Measurements from ENCODE around the gene SNX25. TPM values are rescaled to one million over a fixed set of nuclear protein-coding genes. Genes with fewer than 3 reads are reported as not detected.

The SNX25 gene
- total and polyA plus RNA-seq, 2 of the 13 experiments (the other 11 are each of a cell fraction or from before 2014, with no cell fraction given) = 23.4 to 23.5 TPM

- in situ Hi-C loops (cut with HindIII; ENCODE audit: extremely low pct_ligation_motif_present, low pct_unique_long_range_greater_than_20kb) = no loop called here
- Histone ChIP-seq H3K9ac (ENCODE audit: insufficient read depth, low read depth, low read length) (no peak overlapping the region), H2AFZ (ENCODE audit: low read length) (no peak overlapping the region), H3K4me1 (ENCODE audit: insufficient read depth, low read length) (peaks cover 10% of the 10 kb centered on the region), H3K27me3 (ENCODE audit: control insufficient read depth in 1 of 2, insufficient read depth in 2 of 2, low read length in 2 of 2) (no peaks in the 10 kb centered on the region), H3K4me3 (replicated peaks in 1 of 3; ENCODE audit: insufficient read depth in 1 of 3, low read depth in 2 of 3, low read length in 3 of 3) (no peak overlapping the region), H3K27ac (ENCODE audit: extremely low read length, insufficient read depth, low read length) (no peak overlapping the region), H3K36me3 (replicated peaks in 1 of 2; ENCODE audit: control insufficient read depth in 1 of 2, insufficient read depth in 2 of 2, low read length in 2 of 2) (peaks cover 6 to 55% of the 10 kb centered on the region in 2 experiments; a peak in 3 of 5 replicates), H3K79me2 (ENCODE audit: insufficient read depth, low read length) (no peaks in the 10 kb centered on the region), H3K9me3 (ENCODE audit: low read length) (no peaks in the 10 kb centered on the region), H3K4me2 (ENCODE audit: low read depth, low read length) (no peak overlapping the region), H4K20me1 (ENCODE audit: insufficient read depth, low read length) (no peaks in the 10 kb centered on the region)
- WGBS (ENCODE audit: low lambda C conversion rate) = 95% methylated on average over 3 of the region's 3 CpGs
- TF ChIP-seq REL (CRISPR knock-in tag; conservative IDR thresholded peaks at IDR 0.05) (no peak), MED13 (CRISPR knock-in tag; IDR thresholded peaks at IDR 0.05) (no peak), TGIF2 (CRISPR knock-in tag; IDR thresholded peaks at IDR 0.05) (no peak), MED1 (CRISPR knock-in tag; IDR thresholded peaks at IDR 0.05) (no peak), ETV5 (CRISPR knock-in tag; IDR thresholded peaks at IDR 0.05; ENCODE audit: borderline replicate concordance) (no peak), RXRA (CRISPR knock-in tag; IDR thresholded peaks at IDR 0.05) (no peak)
- TF ChIP-seq, protein P1, sequence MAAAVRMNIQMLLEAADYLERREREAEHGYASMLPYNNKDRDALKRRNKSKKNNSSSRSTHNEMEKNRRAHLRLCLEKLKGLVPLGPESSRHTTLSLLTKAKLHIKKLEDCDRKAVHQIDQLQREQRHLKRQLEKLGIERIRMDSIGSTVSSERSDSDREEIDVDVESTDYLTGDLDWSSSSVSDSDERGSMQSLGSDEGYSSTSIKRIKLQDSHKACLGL (CRISPR knock-in tag; IDR thresholded peaks at IDR 0.05) = no peak
- ChIA-PET POLR2A (no interaction called here), CTCF (ENCODE audit: low intra/inter-chr PET ratio, low total read pairs) (no interaction called here)
- intact Hi-C loops (cut with micrococcal nuclease; ENCODE audit: unreplicated experiment) = no loop called here
- FAIRE-seq (no peak), ATAC-seq (no peak), DNase-seq (ENCODE audit: low spot score) (no peak)
- no TSS peak for BruUV-seq (replicated peaks)
Observed at GRCh38 chr4:185339941-185340340, 130.5 kb downstream of the SNX25 start.

- ChIA-PET POLR2A (no interaction called here), CTCF (ENCODE audit: low intra/inter-chr PET ratio, low total read pairs) (no interaction called here)
- no peaks in the 10 kb centered on the region for H4K20me1 ChIP-seq (ENCODE audit: insufficient read depth, low read length)
- FAIRE-seq = no peak
- no TSS peak for BruUV-seq (replicated peaks)
- no peak overlapping the region for H3K4me3 ChIP-seq (replicated peaks in 1 of 3; ENCODE audit: insufficient read depth in 1 of 3, low read depth in 2 of 3, low read length in 3 of 3)
- H3K27ac ChIP-seq (ENCODE audit: extremely low read length, insufficient read depth, low read length) = no peak overlapping the region
- peaks cover 8 to 58% of the 10 kb centered on the region in 2 experiments for H3K36me3 ChIP-seq (replicated peaks in 1 of 2; ENCODE audit: control insufficient read depth in 1 of 2, insufficient read depth in 2 of 2, low read length in 2 of 2)
- H3K9me3 ChIP-seq (ENCODE audit: low read length) = no peaks in the 10 kb centered on the region
- DNase-seq (ENCODE audit: low spot score) = no peak
- no peak for ATAC-seq
- no peaks in the 10 kb centered on the region for H3K4me1 ChIP-seq (ENCODE audit: insufficient read depth, low read length)
- H3K9ac ChIP-seq (ENCODE audit: insufficient read depth, low read depth, low read length) = no peak overlapping the region
- TF ChIP-seq SKI (IDR thresholded peaks at IDR 0.05; ENCODE audit: partially characterized antibody) = no peak
- no peak for TF ChIP-seq ZNF496 (CRISPR knock-in tag; IDR thresholded peaks at IDR 0.05; ENCODE audit: insufficient replicate concordance)
- H3K27me3 ChIP-seq (ENCODE audit: control insufficient read depth in 1 of 2, insufficient read depth in 2 of 2, low read length in 2 of 2) = no peaks in the 10 kb centered on the region
- H3K4me2 ChIP-seq (ENCODE audit: low read depth, low read length) = no peak overlapping the region
- no peak overlapping the region for H2AFZ ChIP-seq (ENCODE audit: low read length)
- intact Hi-C loops (cut with micrococcal nuclease; ENCODE audit: unreplicated experiment) = no loop called here
- H3K79me2 ChIP-seq (ENCODE audit: insufficient read depth, low read length) = no peaks in the 10 kb centered on the region
- WGBS (ENCODE audit: low lambda C conversion rate) = 100% methylated on average over 1 of the region's 2 CpGs
- in situ Hi-C loops (cut with HindIII; ENCODE audit: extremely low pct_ligation_motif_present, low pct_unique_long_range_greater_than_20kb) = no loop called here
Observed at GRCh38 chr4:185341377-185341776, 132.0 kb downstream of the SNX25 start.
